ENCODE data around the gene PTPN13. TPM values are rescaled to one million over a fixed set of nuclear protein-coding genes. Genes with fewer than 3 reads are reported as not detected.

PTPN13 gene
- total RNA-seq, 1 experiment from 2014 or later = not detected

Other genes with a start within 250 kb of the PTPN13 start
- gene MAPK10, start 234.3 kb upstream of the PTPN13 start, total RNA-seq (2014; rRNA removed) = 4.3 and 4.4 TPM in 2 replicates